Ovary (tissue), 3 donors: ENCODE data around the gene PIGN.

Experiments
- CTCF ChIP-seq, 3 donors: fragments of 450-650 bp in 2 of 3; fragments of 200-600 bp in 1 of 3; IDR thresholded peaks; one replicate each; pipeline versions ENCODE4 v1.5.1 to v1.8.0; 2016 to 2022; ENCODE audit warnings: antibody characterized with exemption in 3 of 3, mild to moderate bottlenecking in 1 of 3
- EP300 ChIP-seq: sonication (generic); formaldehyde crosslinking; IDR thresholded peaks from one replicate; pipeline ENCODE4 v1.6.1; 2017; ENCODE audit warnings: antibody characterized with exemption
- donor health status: DM: no; HTN: no; CAD: no.

- no peak for TF ChIP-seq CTCF (IDR thresholded peaks at IDR 0.05)
- TF ChIP-seq EP300: no peak
These were observed 138.6 kb downstream of the PIGN start for GRCh38 chr18:62048279-62048678.
